ENCODE results near the gene DNMT3A. TPM values are rescaled to one million over a fixed set of nuclear protein-coding genes. Genes with fewer than 3 reads are reported as not detected.

DNMT3A gene
- total RNA-seq, 1 donor from 2014 or later: 49.9 TPM

- no peak overlapping the region for H3K4me3 Mint-ChIP-seq
- H3K9me3 Mint-ChIP-seq: peaks cover 3% of the 10 kb centered on the region
- intact Hi-C loops (cut with micrococcal nuclease): no loop called here
- DNase-seq (no peak), ATAC-seq (ENCODE audit: low read depth) (no peak)
- H3K27ac Mint-ChIP-seq: no peak overlapping the region
- H3K36me3 Mint-ChIP-seq (ENCODE audit: low read depth): peaks cover 17% of the 10 kb centered on the region
- H3K27me3 Mint-ChIP-seq: no peaks in the 10 kb centered on the region
- H3K4me1 Mint-ChIP-seq: peaks cover 37% of the 10 kb centered on the region
- POLR2A ChIA-PET: interaction anchor here (0.6 kb wide), 1 partner anchor 288 kb away, joined by 5 read pairs; no protein-coding TSS in a partner anchor
- CTCF ChIA-PET: no interaction called here
- TF ChIP-seq CTCF (IDR thresholded peaks at IDR 0.05): no peak
Observed at GRCh38 chr2:25331686-25332365, 9.9 kb downstream of the DNMT3A start.

DNA sequence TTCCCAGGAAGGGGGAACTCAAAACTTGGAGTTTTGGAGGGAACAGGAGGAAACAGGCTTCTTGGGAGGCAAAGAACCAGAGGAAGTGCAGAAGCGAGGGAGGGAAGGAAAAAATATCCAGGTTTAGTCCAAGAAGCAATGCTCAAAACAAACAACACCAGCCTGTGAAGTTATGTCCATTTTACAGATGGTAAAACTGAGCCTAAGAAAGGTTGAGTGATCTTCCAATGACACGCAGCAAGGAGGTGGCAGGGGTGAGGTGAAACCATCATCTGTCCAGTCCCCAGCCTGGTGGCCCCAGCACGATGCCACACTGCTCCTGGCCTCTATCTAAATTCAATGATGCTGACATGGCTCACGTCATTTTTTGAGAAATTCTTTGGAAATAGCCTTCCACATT, 10.8 kb downstream of the DNMT3A start:
- Mint-ChIP-seq H3K27ac (no peak overlapping the region), H3K4me3 (no peak overlapping the region), H3K36me3 (ENCODE audit: low read depth) (peaks cover 24% of the 10 kb centered on the region), H3K4me1 (peaks cover 33% of the 10 kb centered on the region), H3K9me3 (peaks cover 7% of the 10 kb centered on the region), H3K27me3 (no peaks in the 10 kb centered on the region)
- ATAC-seq (ENCODE audit: low read depth) (no peak), DNase-seq (no peak)
- TF ChIP-seq CTCF (IDR thresholded peaks at IDR 0.05): no peak
- POLR2A ChIA-PET: interaction anchor here (0.5 to 0.7 kb wide), 2 partner anchors 12 to 80 kb away, joined by 3 read pairs; no protein-coding TSS in a partner anchor
- CTCF ChIA-PET: no interaction called here
- intact Hi-C loops (cut with micrococcal nuclease): no loop called here

- intact Hi-C loops (cut with micrococcal nuclease): no loop called here
- no peak for ATAC-seq (ENCODE audit: low read depth)
- Mint-ChIP-seq H3K9me3 (peaks cover 7% of the 10 kb centered on the region), H3K36me3 (ENCODE audit: low read depth) (peaks cover 24% of the 10 kb centered on the region), H3K4me3 (no peak overlapping the region), H3K27ac (no peak overlapping the region), H3K27me3 (no peaks in the 10 kb centered on the region), H3K4me1 (peaks cover 28% of the 10 kb centered on the region)
- ChIA-PET CTCF (no interaction called here), POLR2A (interaction anchor here (0.7 kb wide), 1 partner anchor 79 kb away, joined by 3 read pairs; no protein-coding TSS in a partner anchor)
- no peak for DNase-seq
- no peak for TF ChIP-seq CTCF (IDR thresholded peaks at IDR 0.05)
Observed at GRCh38 chr2:25330273-25330672, 11.5 kb downstream of the DNMT3A start.

GRCh38 chr2:25328152-25329085, 13.3 kb downstream of the DNMT3A start:
- POLR2A ChIA-PET: interaction anchor here (1.3 kb wide), 1 partner anchor 8 kb away, joined by 3 read pairs; no protein-coding TSS in a partner anchor
- ATAC-seq (ENCODE audit: low read depth) (no peak), DNase-seq (no peak)
- intact Hi-C loops (cut with micrococcal nuclease): no loop called here
- Mint-ChIP-seq H3K4me3 (no peak overlapping the region), H3K36me3 (ENCODE audit: low read depth) (peaks cover 24% of the 10 kb centered on the region), H3K4me1 (peaks cover 11% of the 10 kb centered on the region), H3K9me3 (peaks cover 7% of the 10 kb centered on the region), H3K27ac (no peak overlapping the region), H3K27me3 (no peaks in the 10 kb centered on the region)
- no peak for TF ChIP-seq CTCF (IDR thresholded peaks at IDR 0.05)
- CTCF ChIA-PET: no interaction called here

Measured in activated B cell treated with CpG ODN at 0.5 μM for 24 hours (primary cell).